Endothelial cell of umbilical vein (primary cell): Measurements from ENCODE around the gene MT3.

Experiments
- GATA2 ChIP-seq: IDR thresholded peaks from 2 replicates; pipeline ENCODE4 v1.7.0; 2011; ENCODE audit warnings: low read depth, mild to moderate bottlenecking, moderate library complexity, mixed read lengths, low read length; ENCODE audit not compliant: insufficient read length, insufficient read depth
- JUN ChIP-seq: IDR thresholded peaks from 2 replicates; pipeline ENCODE4 v1.6.1; 2011; ENCODE audit warnings: borderline replicate concordance, low read depth; ENCODE audit not compliant: insufficient read length, insufficient read depth
- POLR2A ChIP-seq: IDR thresholded peaks from 2 replicates; pipeline ENCODE4 v1.6.1; 2012; ENCODE audit warnings: low read depth, mild to moderate bottlenecking, control low read depth, low read length

- TF ChIP-seq JUN (no peak), POLR2A (no peak), GATA2 (no peak)
Measured at GRCh38 chr16:56571525-56571924, 17.8 kb upstream of the MT3 start.
